Measurements from ENCODE around the gene SEPTIN2.
"Not testable (repeated sequence)": the region's sequence is repeated elsewhere in the genome, so short reads cannot be mapped to it uniquely, and the experiment has no call there.

The SEPTIN2 gene

DNA sequence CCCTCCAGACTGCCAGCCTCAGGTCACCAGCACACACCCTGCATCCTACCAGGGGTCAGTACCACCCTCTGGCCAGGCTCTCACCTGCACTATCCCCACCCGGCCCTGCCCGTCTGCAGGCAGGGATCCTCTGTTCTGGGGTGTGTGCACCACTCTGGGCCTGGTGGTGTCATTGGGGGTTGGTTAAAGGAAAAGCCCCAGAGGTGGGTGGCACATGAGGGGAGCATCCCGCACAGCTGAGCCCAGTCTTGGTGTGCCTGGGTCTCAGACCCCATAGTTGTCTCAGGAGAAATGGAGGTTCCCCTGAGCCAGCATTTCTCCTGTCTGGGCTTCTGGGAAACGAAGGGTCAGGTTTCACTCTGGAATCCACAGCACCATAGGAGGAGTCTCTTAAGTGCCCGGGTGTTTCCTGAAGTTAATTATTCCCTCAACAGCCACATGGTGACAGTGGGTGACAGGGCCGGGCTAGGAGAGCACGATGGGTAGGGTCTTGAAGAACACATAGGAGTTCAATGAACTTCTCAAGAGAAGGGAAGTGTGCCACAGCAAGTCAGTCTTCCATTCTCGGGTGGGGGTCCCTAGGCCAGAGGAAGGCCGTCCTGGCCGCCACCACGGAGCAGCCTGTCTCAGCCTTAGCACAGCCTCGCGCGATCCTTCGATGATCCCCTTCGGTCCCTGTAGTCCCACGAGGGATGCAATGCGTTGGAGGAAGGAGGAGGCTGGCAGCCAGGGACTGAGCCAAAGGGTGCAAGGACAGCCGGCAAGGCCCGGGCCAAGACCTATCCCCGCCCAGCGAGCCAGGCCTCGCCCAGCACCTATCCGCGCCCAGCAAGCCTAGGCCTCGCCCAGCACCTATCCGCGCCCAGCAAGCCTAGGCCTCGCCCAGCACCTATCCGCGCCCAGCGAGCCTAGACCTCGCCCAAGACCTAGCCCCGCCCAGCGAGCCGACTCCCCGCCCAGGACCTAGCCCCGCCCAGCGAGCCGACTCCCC, 39.2 kb downstream of the SEPTIN2 start:
- DNase-seq, result peak; percentile 79

DNA sequence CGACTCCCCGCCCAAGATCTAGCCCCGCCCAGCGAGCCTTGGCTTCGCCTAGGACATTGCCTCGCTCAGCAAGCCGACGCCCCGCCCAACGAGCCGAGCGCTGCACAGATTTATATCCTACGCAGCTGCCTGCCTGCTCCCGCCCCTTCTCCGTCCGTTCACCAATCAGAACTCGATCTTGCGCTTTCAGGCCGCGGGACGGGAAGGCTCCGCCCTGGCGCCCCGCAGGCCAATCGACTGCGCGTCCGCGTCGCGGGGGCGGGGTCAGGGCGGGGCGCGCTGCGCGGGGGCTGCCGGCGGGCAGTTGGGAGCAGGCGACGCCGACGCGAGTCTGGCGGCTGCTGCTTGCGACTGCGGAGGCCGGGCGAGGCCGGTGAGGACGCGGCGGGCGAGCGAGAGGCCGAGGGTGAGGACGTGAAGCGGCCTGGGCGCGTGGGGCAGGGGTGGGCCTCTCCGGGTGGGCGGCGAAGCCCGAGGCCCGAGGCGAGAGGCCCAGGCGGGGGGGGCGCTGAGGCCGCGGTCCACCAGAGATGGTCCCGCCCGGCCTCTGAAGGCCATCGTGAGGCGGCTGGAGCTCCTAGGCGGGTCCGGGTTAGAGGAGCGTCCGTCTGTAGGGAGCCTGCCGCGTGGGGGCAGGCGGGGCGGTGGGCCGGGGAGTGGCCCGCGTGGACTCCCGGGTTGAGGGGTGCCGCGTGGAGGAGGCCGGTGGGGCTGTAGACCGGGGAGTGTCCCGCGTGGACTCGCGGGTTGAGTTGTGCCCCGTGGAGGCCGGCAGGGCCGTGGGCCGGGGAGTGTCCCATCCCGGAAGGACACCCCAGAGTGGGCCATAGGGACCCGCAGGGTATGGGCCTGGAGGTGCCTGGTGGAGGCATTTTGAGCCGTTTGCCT, 40.5 kb downstream of the SEPTIN2 start, which contains the start of gene FARP2:
FARP2 (plus strand) TSS at position 303 of the 888 bp plus-strand sequence. CDS start 16,823 bp downstream, outside the sequence.
- DNase-seq, result peak; percentile 99

- peak; percentile 48 for DNase-seq
Observed at GRCh38 chr2:241356871-241357260, 41.1 kb downstream of the SEPTIN2 start.

DNA sequence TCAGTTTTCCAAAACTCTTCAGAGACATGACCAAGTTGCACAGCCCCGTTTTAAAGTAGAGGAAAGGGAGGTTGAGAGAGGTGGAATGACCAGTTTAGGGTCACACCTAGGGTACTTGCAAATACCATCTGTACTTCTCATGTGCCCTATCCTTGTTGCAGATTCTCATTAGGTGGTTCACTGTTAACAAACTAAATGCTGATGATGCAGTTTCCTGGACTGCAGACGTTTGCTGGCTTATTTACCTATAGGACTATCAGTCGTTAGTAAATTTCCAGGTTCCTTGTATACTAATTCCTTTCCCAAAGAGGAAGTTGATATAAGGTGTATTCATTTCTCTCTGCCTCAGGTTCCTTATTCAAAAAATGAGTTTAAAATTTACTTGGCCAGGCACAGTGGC, 41.8 kb downstream of the SEPTIN2 start:
- DNase-seq, result peak; percentile 16

DNA sequence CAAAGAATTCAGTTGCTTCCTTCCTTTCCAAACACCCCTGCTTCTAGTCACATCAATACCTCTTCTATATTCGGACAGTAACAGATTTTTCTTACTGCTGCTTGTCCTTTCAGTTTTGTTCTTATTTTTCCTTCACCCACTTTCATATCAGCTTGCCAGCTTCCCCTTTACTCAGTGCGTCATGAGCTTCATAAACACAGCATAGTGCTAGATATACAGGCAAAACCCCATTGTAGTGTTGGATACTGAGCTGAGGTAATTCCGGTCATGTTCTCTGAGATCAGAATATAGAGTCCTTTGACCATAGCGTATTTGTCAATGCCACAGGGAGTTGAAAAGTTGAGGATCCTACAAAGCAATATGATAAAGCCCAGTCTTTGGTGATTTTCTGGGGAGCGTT, 42.7 kb downstream of the SEPTIN2 start:
- DNase-seq, result peak; percentile 79

DNA sequence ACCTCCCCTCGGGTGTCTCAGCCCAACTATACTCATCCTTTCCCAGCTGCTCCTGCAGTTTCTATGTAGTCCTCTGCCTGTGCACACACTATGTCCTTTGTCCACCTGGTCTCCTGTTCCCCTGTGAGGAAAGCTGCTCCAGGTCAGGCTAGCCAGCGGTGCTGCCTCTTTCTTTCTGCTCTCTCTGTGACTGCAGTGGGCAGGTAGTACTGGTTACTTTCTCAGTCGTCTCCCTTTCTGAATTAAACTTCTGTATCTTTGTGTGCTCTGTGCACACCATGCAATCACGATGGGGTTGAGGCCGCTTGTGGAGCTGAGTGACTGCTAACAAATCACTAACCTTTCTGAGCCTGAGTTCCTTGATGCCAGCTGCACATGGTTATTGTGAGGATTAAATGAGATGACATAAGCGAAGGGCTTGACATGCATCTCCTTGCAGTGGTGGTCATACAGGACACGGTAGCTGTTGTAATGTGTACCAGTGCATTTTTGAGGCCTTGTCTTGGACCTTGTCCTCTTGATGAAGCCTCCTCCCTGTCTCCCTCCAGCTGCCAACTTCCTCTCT, 43.8 kb downstream of the SEPTIN2 start:
- DNase-seq, result no peak

GRCh38 chr2:241363426-241363825, 47.7 kb downstream of the SEPTIN2 start:
- peak; percentile 68 for DNase-seq

GRCh38 chr2:241364781-241365180, 49.1 kb downstream of the SEPTIN2 start:
- no peak for DNase-seq

GRCh38 chr2:241366678-241367077, 51.0 kb downstream of the SEPTIN2 start:
- no peak for DNase-seq

DNA sequence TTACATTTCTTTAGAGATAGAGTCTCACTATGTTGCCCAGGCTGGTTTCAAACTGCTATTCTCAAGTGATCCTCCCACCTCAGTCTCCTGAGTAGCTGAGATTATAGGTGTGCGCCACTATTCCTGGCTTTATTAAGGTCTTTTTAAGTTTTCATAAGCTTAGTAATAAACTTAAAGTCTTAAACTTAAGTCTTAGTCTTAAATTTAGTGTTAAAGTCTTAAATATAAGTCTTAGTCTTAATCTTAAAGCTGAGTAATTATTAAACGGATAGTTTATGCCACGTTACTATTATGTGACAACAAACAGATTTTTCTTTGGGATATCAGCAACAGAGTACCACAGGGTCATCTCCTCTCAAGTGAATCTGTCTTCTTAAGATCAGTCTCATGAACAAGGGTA, 52.9 kb downstream of the SEPTIN2 start:
- no peak for DNase-seq

- DNase-seq, result no peak
Observed at GRCh38 chr2:241372361-241372992, 56.8 kb downstream of the SEPTIN2 start.

- DNase-seq, result no peak
Observed at GRCh38 chr2:241373446-241373845, 57.7 kb downstream of the SEPTIN2 start.

DNA sequence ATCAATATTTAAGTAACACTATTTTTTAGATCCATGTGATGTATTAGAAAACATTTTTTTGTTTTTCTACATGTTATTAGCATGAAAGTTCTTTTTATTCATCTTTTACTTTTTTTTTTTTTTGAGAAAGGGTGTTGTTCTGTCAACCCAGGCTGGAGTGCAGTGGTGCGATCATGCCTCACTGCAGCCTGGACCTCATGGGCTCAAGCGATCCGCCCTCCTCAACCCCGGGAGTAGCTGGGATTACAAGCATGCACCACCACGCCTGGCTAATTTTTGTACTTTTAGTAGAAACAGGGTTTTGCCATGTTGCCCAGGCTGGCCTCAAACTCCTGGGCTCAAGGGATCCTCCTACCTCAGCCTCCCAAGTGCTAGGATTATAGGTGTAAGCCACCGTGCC, 58.2 kb downstream of the SEPTIN2 start:
- DNase-seq, result not testable (repeated sequence)

- no peak for DNase-seq
Observed at GRCh38 chr2:241375300-241375699, 59.6 kb downstream of the SEPTIN2 start.

DNA sequence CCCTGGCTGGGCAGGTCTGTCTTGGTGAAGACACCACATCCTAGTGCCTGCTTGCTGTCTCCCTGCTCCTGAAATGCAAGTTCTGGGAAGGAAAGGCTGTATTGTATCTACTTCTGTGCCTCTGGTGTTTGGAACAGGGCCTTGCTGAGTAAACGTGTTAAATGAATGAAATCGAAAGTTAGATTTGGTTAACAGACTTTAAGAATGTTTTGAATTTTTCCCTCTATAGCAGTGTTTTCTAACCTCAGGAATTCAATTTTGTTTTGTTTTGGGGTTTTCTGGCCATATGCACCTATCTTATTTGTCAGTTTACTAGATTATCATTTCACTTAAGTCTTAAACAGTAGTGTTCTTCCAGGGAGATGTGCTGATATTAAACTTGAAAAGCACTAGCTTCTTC, 61.1 kb downstream of the SEPTIN2 start:
- DNase-seq, result no peak

GRCh38 chr2:241378816-241379215, 63.1 kb downstream of the SEPTIN2 start:
- DNase-seq, result no peak

GRCh38 chr2:241379481-241380480, 64.1 kb downstream of the SEPTIN2 start:
- DNase-seq, result no peak

GRCh38 chr2:241381872-241382271, 66.1 kb downstream of the SEPTIN2 start:
- peak; percentile 45 for DNase-seq

GRCh38 chr2:241385450-241385849, 69.7 kb downstream of the SEPTIN2 start:
- not testable (repeated sequence) for DNase-seq

GRCh38 chr2:241386519-241386918, 70.8 kb downstream of the SEPTIN2 start:
- peak; percentile 33 for DNase-seq

- DNase-seq, result no peak
Observed at GRCh38 chr2:241389697-241390096, 74.0 kb downstream of the SEPTIN2 start.

Measured in OCI-M1 (cell line).